ENCODE data around the gene TJP1. TPM values are rescaled to one million over a fixed set of nuclear protein-coding genes. Genes with fewer than 3 reads are reported as not detected.

The TJP1 gene
- total and polyA plus RNA-seq, 2 donors (not counting 1 experiment from before 2014, with no cell fraction given): 0.10 TPM; not detected in 1

GRCh38 chr15:29651476-29652233 is 170.6 kb downstream of the TJP1 start:
- Histone ChIP-seq H3K4me2 (replicated peaks; ENCODE audit: low read depth, low read length, poor library complexity, severe bottlenecking) (no peak overlapping the region), H3K4me1 (ENCODE audit: control insufficient read depth in 2 of 2, insufficient read depth in 2 of 2, low read length in 2 of 2) (no peaks in the 10 kb centered on the region), H3K9me3 (ENCODE audit: control extremely low read depth in 1 of 3, control insufficient read depth in 2 of 3, insufficient read depth in 1 of 3, low read length in 2 of 3) (peaks cover 0 to 17% (median 5%) of the 10 kb centered on the region in 3 donors), H2AFZ (ENCODE audit: insufficient read depth, low read depth, low read length, poor library complexity, severe bottlenecking) (no peak overlapping the region), H3K27me3 (replicated peaks in 1 of 4; ENCODE audit: control extremely low read depth in 1 of 4, control insufficient read depth in 3 of 4, insufficient read depth in 4 of 4, low read length in 3 of 4) (no peaks in the 10 kb centered on the region), H3K36me3 (replicated peaks in 1 of 2; ENCODE audit: control extremely low read depth in 1 of 2, control insufficient read depth in 1 of 2, extremely low read depth in 1 of 2, insufficient read depth in 2 of 2, low read length in 1 of 2) (no peaks in the 10 kb centered on the region), H3K27ac (ENCODE audit: low read length in 2 of 2) (no peak overlapping the region), H3K79me2 (ENCODE audit: control insufficient read depth, insufficient read depth, low read length) (no peaks in the 10 kb centered on the region), H3K9ac (ENCODE audit: low read length) (no peak overlapping the region), H4K20me1 (ENCODE audit: control insufficient read depth, insufficient read depth, low read length, poor library complexity, severe bottlenecking) (no peaks in the 10 kb centered on the region), H3K4me3 (ENCODE audit: control extremely low read depth in 1 of 5, extremely low read depth in 1 of 5, insufficient read depth in 1 of 5, low read depth in 2 of 5, low read length in 4 of 5) (no peak overlapping the region)
- intact Hi-C loops (cut with micrococcal nuclease): no loop called here
- no peak overlapping the region for H3K4me3 Mint-ChIP-seq
- no peaks in the 10 kb centered on the region for H3K4me1 Mint-ChIP-seq
- WGBS (ENCODE audit: insufficient coverage): 92% methylated on average over 9 of the region's 11 CpGs
- no peak for TF ChIP-seq CTCF (IDR thresholded peaks at IDR 0.05)
- no peak for TF ChIP-seq EZH2 (IDR thresholded peaks at IDR 0.05; ENCODE audit: borderline replicate concordance, insufficient read depth, low read depth, low read length, poor library complexity, severe bottlenecking)
- H3K9me3 Mint-ChIP-seq (ENCODE audit: insufficient read depth): peaks cover 6% of the 10 kb centered on the region
- ATAC-seq (ENCODE audit: low read depth) (no peak), DNase-seq (no peak)
- ChIA-PET POLR2A (no interaction called here), CTCF (no interaction called here)
- no peaks in the 10 kb centered on the region for H3K27me3 Mint-ChIP-seq
- H3K27ac Mint-ChIP-seq: no peak overlapping the region

Small RNA genes lying within 50 kb of the gene (small RNA-seq; reads per million reads assigned to genes)
- gene HMGN2P5 (ENCODE audit: insufficient read length, low read depth, low replicate concordance): not detected

All from B cell (primary cell).